H9 (cell line): ENCODE results near the gene CTSA. TPM values are rescaled to one million over a fixed set of nuclear protein-coding genes. Genes with fewer than 3 reads are reported as not detected.
"Not testable (repeated sequence)": the region's sequence is repeated elsewhere in the genome, so short reads cannot be mapped to it uniquely, and the experiment has no call there.

ENCODE experiments used
- DNase-seq: peaks from one replicate; pipeline ENCODE4 v3.0.0-alpha.2; 2017
- H2AFZ ChIP-seq: one replicate; pipeline ENCODE4 v1.6.1; 2013; ENCODE audit warnings: mild to moderate bottlenecking, low read length, control low read depth, moderate library complexity
- H2AK5ac ChIP-seq: 2 replicates; pipeline ENCODE4 v1.6.1; 2013; ENCODE audit warnings: low read length, control low read depth, mixed read lengths; ENCODE audit not compliant: insufficient read length
- H2BK120ac ChIP-seq: one replicate; pipeline ENCODE4 v1.6.1; 2013; ENCODE audit warnings: low read depth, mild to moderate bottlenecking, low read length, control low read depth, inconsistent platforms; ENCODE audit not compliant: poor library complexity, severe bottlenecking
- H2BK12ac ChIP-seq: 2 replicates; pipeline ENCODE4 v1.6.1; 2013; ENCODE audit warnings: low read length, control low read depth, mixed read lengths, low read depth; ENCODE audit not compliant: insufficient read length
- H2BK15ac ChIP-seq: 2 replicates; pipeline ENCODE4 v1.6.1; 2013; ENCODE audit warnings: low read depth, low read length, control low read depth
- H2BK20ac ChIP-seq: one replicate; pipeline ENCODE4 v1.6.1; 2013; ENCODE audit warnings: low read depth, mild to moderate bottlenecking, low read length, control low read depth, inconsistent platforms; ENCODE audit not compliant: poor library complexity, severe bottlenecking
- H2BK5ac ChIP-seq: 2 replicates; pipeline ENCODE4 v1.6.1; 2013; ENCODE audit warnings: low read length, control low read depth, mixed read lengths; ENCODE audit not compliant: insufficient read length
- H3K14ac ChIP-seq: 2 replicates; pipeline ENCODE4 v1.6.1; 2013; ENCODE audit warnings: low read length, control low read depth; ENCODE audit not compliant: insufficient read depth
- H3K18ac ChIP-seq: 2 replicates; pipeline ENCODE4 v1.6.1; 2013; ENCODE audit warnings: low read depth, mild to moderate bottlenecking, mixed read lengths, low read length, control low read depth; ENCODE audit not compliant: insufficient read length
- H3K23ac ChIP-seq: 2 replicates; pipeline ENCODE4 v1.6.1; 2013; ENCODE audit warnings: low read length, control low read depth, mixed read lengths, low read depth; ENCODE audit not compliant: insufficient read length
- H3K23me2 ChIP-seq: 2 replicates; pipeline ENCODE4 v1.6.1; 2013; ENCODE audit warnings: low read depth, mild to moderate bottlenecking, mixed read lengths, low read length, control low read depth; ENCODE audit not compliant: insufficient read length, poor library complexity, severe bottlenecking
- H3K27ac ChIP-seq: 2 replicates; pipeline ENCODE4 v1.5.1; 2013; ENCODE audit warnings: low read length, control low read depth, mixed read lengths, low read depth; ENCODE audit not compliant: insufficient read length
- H3K27me3 ChIP-seq: 2 replicates; pipeline ENCODE4 v1.6.1; 2013; ENCODE audit warnings: low read length, control low read depth, inconsistent platforms; ENCODE audit not compliant: insufficient read depth
- H3K4ac ChIP-seq: 2 replicates; pipeline ENCODE4 v1.6.1; 2013; ENCODE audit warnings: low read depth, mild to moderate bottlenecking, control low read depth, inconsistent platforms, low read length, moderate library complexity
- H3K4me1 ChIP-seq: 2 replicates; pipeline ENCODE4 v1.6.1; 2013; ENCODE audit warnings: low read length, control low read depth, inconsistent platforms; ENCODE audit not compliant: insufficient read depth
- H3K4me2 ChIP-seq: 2 replicates; pipeline ENCODE4 v1.6.1; 2013; ENCODE audit warnings: low read length, control low read depth, mixed read lengths; ENCODE audit not compliant: insufficient read length, insufficient read depth
- H3K56ac ChIP-seq: 2 replicates; pipeline ENCODE4 v1.6.1; 2013; ENCODE audit warnings: low read depth, mild to moderate bottlenecking, mixed read lengths, low read length, control low read depth; ENCODE audit not compliant: insufficient read length
- H3K79me1 ChIP-seq: 2 replicates; pipeline ENCODE4 v1.6.1; 2013; ENCODE audit warnings: low read depth, mild to moderate bottlenecking, moderate library complexity, low read length, control low read depth, inconsistent platforms; ENCODE audit not compliant: insufficient read depth, poor library complexity, severe bottlenecking
- H3K79me2 ChIP-seq: 2 replicates; pipeline ENCODE4 v1.6.1; 2013; ENCODE audit warnings: low read length, control low read depth, inconsistent platforms; ENCODE audit not compliant: insufficient read depth
- H3K9ac ChIP-seq: 2 replicates; pipeline ENCODE4 v1.6.1; 2013; ENCODE audit warnings: low read length, control low read depth, mixed read lengths; ENCODE audit not compliant: insufficient read length; ENCODE audit errors: extremely low read depth
- H3K9me3 ChIP-seq: one replicate; pipeline ENCODE4 v1.6.1; 2013; ENCODE audit warnings: low read depth, low read length, inconsistent platforms; ENCODE audit not compliant: control insufficient read depth
- H3T11ph ChIP-seq: one replicate; pipeline ENCODE4 v1.6.1; 2013; ENCODE audit warnings: mild to moderate bottlenecking, low read length, control low read depth, inconsistent platforms
- H4K20me1 ChIP-seq: one replicate; pipeline ENCODE4 v1.6.1; 2013; ENCODE audit not compliant: control insufficient read depth, insufficient read length, insufficient read depth
- H4K5ac ChIP-seq: 2 replicates; pipeline ENCODE4 v1.6.1; 2013; ENCODE audit warnings: low read depth, mild to moderate bottlenecking, mixed read lengths, low read length, control low read depth; ENCODE audit not compliant: insufficient read length
- H4K8ac ChIP-seq: replicated peaks from 2 replicates; pipeline ENCODE4 v1.6.1; 2013; ENCODE audit warnings: low read length, control low read depth, mixed read lengths, low read depth; ENCODE audit not compliant: insufficient read length
- H4K91ac ChIP-seq: 2 replicates; pipeline ENCODE4 v1.6.1; 2013; ENCODE audit warnings: low read depth, mild to moderate bottlenecking, moderate library complexity, mixed read lengths, low read length, control low read depth; ENCODE audit not compliant: insufficient read length
- H3K27ac Mint-ChIP-seq, 3 experiments: 2 replicates in 2 of 3; 3 replicates in 1 of 3; pipeline ENCODE4 v1.8.0; 2020 to 2021; ENCODE audit warnings: mixed read lengths in 3 of 3, mild to moderate bottlenecking in 1 of 3, moderate library complexity in 1 of 3
- H3K27me3 Mint-ChIP-seq: 2 replicates; pipeline ENCODE4 v1.8.0; 2021; ENCODE audit warnings: low read depth, mild to moderate bottlenecking, moderate library complexity, mixed read lengths
- H3K36me3 Mint-ChIP-seq, 3 experiments: 2 replicates in 2 of 3; 3 replicates in 1 of 3; pipeline ENCODE4 v1.8.0; 2020 to 2021; ENCODE audit warnings: low read depth in 3 of 3, mixed read lengths in 3 of 3; ENCODE audit not compliant: insufficient read depth in 1 of 3
- H3K4me1 Mint-ChIP-seq, 2 experiments: 2 replicates each; pipeline ENCODE4 v1.8.0; 2020; ENCODE audit warnings: mixed read lengths in 2 of 2
- H3K4me3 Mint-ChIP-seq, 2 experiments: 2 replicates in 1 of 2; 3 replicates in 1 of 2; pipeline ENCODE4 v1.8.0; 2020 to 2021; ENCODE audit warnings: mild to moderate bottlenecking in 2 of 2, mixed read lengths in 2 of 2, moderate library complexity in 1 of 2
- H3K9me3 Mint-ChIP-seq, 2 experiments: 2 replicates in 1 of 2; 3 replicates in 1 of 2; pipeline ENCODE4 v1.8.0; 2020; ENCODE audit warnings: mild to moderate bottlenecking in 2 of 2, mixed read lengths in 2 of 2, moderate library complexity in 1 of 2
- WGBS: extraction: QIAGEN DNeasy Blood & Tissue Kit; methylation state at CpG from one replicate; pipeline ENCODE4 v1.1.7; 2013; ENCODE audit warnings: missing lambda C conversion rate, low lambda C conversion rate, mixed read lengths; ENCODE audit not compliant: insufficient read length; ENCODE audit errors: extremely low coverage; 5-methylcytosine and 5-hydroxymethylcytosine counted together
- total RNA-seq: library from RNA; stranded (reverse); gene quantifications from 2 replicates; pipeline ENCODE4 v1.2.1, GENCODE V29; 2021
- TF ChIP-seq, protein P1 (sequence below): fragments of 200-600 bp; sonication (generic); conservative IDR thresholded peaks from 3 replicates; pipeline ENCODE4 v1.8.0; 2021; ENCODE audit warnings: antibody characterized with exemption, mild to moderate bottlenecking

Gene CTSA
- total RNA-seq, 1 experiment from 2014 or later: 64.4 TPM

DNA sequence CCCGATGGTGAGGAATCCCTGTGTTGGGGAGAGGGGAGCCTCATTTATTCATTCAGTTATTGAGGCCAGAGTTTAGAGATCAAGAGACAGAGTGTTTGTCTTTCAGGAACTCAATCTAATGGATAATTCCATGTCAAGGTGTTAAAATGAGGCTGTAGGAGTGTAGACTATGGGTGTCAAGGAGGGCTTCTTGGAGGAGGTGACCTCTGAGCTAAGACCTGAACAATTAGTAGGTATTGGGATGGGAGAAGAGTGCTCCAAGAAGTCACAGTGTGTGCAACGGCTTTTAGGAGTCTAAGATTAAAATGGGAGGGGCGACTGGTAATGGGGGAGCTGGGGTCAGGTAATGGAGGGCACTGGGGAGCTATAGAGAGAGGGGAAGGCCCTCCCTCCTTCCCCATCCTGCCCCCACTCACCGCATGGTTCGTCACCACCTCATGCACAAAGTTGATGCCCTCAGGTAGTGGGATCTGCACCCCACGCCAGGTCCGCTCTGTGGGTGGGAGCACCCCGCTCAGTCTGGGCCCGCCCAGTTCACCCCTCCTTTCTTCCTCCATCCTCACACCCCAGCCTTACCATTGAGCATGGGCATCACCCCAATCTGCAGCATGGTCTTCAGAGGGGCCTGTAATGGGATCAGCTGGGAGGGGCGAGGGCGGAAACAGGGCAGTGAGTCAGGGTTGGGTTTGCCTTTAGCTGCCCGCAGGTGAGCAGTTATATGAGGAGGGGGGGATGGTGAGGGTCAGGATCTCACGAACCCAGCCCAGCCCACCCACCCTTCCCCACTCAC, 8.1 kb downstream of the CTSA start:
- no peaks in the 10 kb centered on the region; the same call in 1 of the 2 replicates for H3K27me3 Mint-ChIP-seq
- Histone ChIP-seq H3K4ac (no peak overlapping the region), H2BK120ac (no peak overlapping the region), H3K23ac (no peak overlapping the region), H2AK5ac (no peak overlapping the region), H2BK15ac (no peak overlapping the region), H3K4me1 (no peaks in the 10 kb centered on the region), H3K27me3 (no peaks in the 10 kb centered on the region), H3K14ac (no peak overlapping the region), H3K27ac (no peak overlapping the region), H3K18ac (no peak overlapping the region), H2BK5ac (no peak overlapping the region), H3K4me2 (no peak overlapping the region), H3K79me1 (no peaks in the 10 kb centered on the region), H2BK20ac (no peak overlapping the region), H4K20me1 (no peaks in the 10 kb centered on the region), H3T11ph (no peak overlapping the region), H4K8ac (no peak overlapping the region), H3K9me3 (no peaks in the 10 kb centered on the region), H4K91ac (no peak overlapping the region), H4K5ac (no peak overlapping the region), H2AFZ (no peak overlapping the region), H3K23me2 (no peaks in the 10 kb centered on the region), H2BK12ac (no peak overlapping the region), H3K9ac (no peak overlapping the region), H3K79me2 (no peaks in the 10 kb centered on the region), H3K56ac (no peak overlapping the region)
- no peaks in the 10 kb centered on the region for H3K9me3 Mint-ChIP-seq
- TF ChIP-seq, protein P1, sequence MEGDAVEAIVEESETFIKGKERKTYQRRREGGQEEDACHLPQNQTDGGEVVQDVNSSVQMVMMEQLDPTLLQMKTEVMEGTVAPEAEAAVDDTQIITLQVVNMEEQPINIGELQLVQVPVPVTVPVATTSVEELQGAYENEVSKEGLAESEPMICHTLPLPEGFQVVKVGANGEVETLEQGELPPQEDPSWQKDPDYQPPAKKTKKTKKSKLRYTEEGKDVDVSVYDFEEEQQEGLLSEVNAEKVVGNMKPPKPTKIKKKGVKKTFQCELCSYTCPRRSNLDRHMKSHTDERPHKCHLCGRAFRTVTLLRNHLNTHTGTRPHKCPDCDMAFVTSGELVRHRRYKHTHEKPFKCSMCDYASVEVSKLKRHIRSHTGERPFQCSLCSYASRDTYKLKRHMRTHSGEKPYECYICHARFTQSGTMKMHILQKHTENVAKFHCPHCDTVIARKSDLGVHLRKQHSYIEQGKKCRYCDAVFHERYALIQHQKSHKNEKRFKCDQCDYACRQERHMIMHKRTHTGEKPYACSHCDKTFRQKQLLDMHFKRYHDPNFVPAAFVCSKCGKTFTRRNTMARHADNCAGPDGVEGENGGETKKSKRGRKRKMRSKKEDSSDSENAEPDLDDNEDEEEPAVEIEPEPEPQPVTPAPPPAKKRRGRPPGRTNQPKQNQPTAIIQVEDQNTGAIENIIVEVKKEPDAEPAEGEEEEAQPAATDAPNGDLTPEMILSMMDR: no peak
- no peak overlapping the region for H3K4me3 Mint-ChIP-seq
- H3K27ac Mint-ChIP-seq: no peak overlapping the region
- H3K36me3 Mint-ChIP-seq: peaks cover 28 to 54% (median 54%) of the 10 kb centered on the region in 3 experiments
- no peaks in the 10 kb centered on the region for H3K4me1 Mint-ChIP-seq
- no CpG with 5 or more reads among the region's 13 CpGs for WGBS
- DNase-seq: no peak

DNA sequence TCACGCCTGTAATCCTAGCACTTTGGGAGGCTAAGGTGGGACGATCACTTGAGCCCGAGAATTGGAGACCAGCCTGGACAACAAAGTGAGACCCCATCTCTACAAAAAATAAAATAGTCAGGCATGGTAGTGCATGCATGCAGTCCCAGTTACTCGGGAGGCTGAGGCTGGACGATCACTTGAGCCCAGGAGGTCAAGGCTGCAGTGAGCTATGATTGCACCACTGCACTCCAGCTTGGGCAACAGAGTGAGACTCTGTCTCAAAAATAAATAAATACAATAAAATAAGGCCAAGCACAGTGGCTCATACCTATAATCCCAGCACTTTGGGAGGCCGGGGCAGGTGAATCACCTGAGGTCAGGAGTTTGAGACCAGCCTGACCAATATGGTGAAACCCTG, 10.2 kb downstream of the CTSA start:
- no CpG with 5 or more reads among the region's 6 CpGs for WGBS

More for the DNA sequence above, 10.2 kb downstream of the CTSA start:
- not testable (repeated sequence) for H3K9me3 ChIP-seq, H3K27ac Mint-ChIP-seq, H3K14ac ChIP-seq, H3K4me1 ChIP-seq, H4K8ac ChIP-seq, H2BK120ac ChIP-seq, H3K4me3 Mint-ChIP-seq, H4K91ac ChIP-seq, H3K79me1 ChIP-seq, H3K27me3 Mint-ChIP-seq, H3K56ac ChIP-seq, H3K23me2 ChIP-seq, H2AFZ ChIP-seq, H4K20me1 ChIP-seq, H3K27ac ChIP-seq, H2BK15ac ChIP-seq, H3K18ac ChIP-seq, H3K79me2 ChIP-seq, H3K9me3 Mint-ChIP-seq, H3K4me2 ChIP-seq, H2BK5ac ChIP-seq, H2BK12ac ChIP-seq, DNase-seq, H4K5ac ChIP-seq, H2BK20ac ChIP-seq, H3T11ph ChIP-seq, H3K4me1 Mint-ChIP-seq, H2AK5ac ChIP-seq, H3K27me3 ChIP-seq, H3K23ac ChIP-seq, H3K9ac ChIP-seq, H3K4ac ChIP-seq
- peaks cover 43 to 65% (median 65%) of the 10 kb centered on the region in 3 experiments for H3K36me3 Mint-ChIP-seq
